ENCODE results near the gene CDC20B.

CDC20B gene

GRCh38 chr5:55172937-55173686 lies at the start of gene CDC20B:
CDC20B (minus strand) TSS chr5:55173177; CDS start chr5:55173000, 177 bp downstream.
- peak within 1 kb of the TSS; percentile 13; the same call in 1 of the 2 replicates for H3K9ac ChIP-seq (ENCODE audit: low read depth, low read length)
- TF ChIP-seq EZH2 (IDR thresholded peaks at IDR 0.05; ENCODE audit: borderline replicate concordance, low read depth, low read length, severe bottlenecking) (no peak), CTCF (IDR thresholded peaks at IDR 0.05; ENCODE audit: borderline replicate concordance, extremely low read depth, low read length, poor library complexity, severe bottlenecking) (no peak)
- peak; percentile 52 for DNase-seq
- H4K20me1 ChIP-seq (ENCODE audit: insufficient read depth, low read length), result no peaks in the 10 kb centered on the region
- no peak within 1 kb of the TSS for H3K27ac ChIP-seq (ENCODE audit: low read length)
- H3K9me3 ChIP-seq (ENCODE audit: insufficient read depth, low read length, severe bottlenecking), result no peaks in the 10 kb centered on the region
- peak; percentile 78 for ATAC-seq (ENCODE audit: insufficient read depth, low read depth)
- H3K36me3 ChIP-seq (ENCODE audit: insufficient read depth, low read length), result no peaks in the 10 kb centered on the region
- H2AFZ ChIP-seq (ENCODE audit: low read depth, low read length), result peak within 1 kb of the TSS; percentile 7; the same call in 1 of the 2 replicates
- H3K4me2 ChIP-seq (ENCODE audit: insufficient read depth, low read length), result peak within 1 kb of the TSS; percentile 63
- H3K79me2 ChIP-seq (ENCODE audit: insufficient read depth, low read length), result no peaks in the 10 kb centered on the region
- H3K4me3 ChIP-seq (ENCODE audit: low read depth in 1 of 2, low read length in 2 of 2), result peak within 1 kb of the TSS in 1 of 2 experiments; percentile 46; a peak in 3 of 4 replicates
- H3K4me1 ChIP-seq (ENCODE audit: insufficient read depth, low read length), result peaks cover 18% of the 10 kb centered on the region
- H3K27me3 ChIP-seq (ENCODE audit: insufficient read depth, low read length, poor library complexity), result peaks cover 17% of the 10 kb centered on the region

GRCh38 chr5:55222092-55222984 lies 49.4 kb upstream of the CDC20B start:
- Histone ChIP-seq H3K4me3 (ENCODE audit: low read depth in 1 of 2, low read length in 2 of 2) (no peak overlapping the region), H2AFZ (ENCODE audit: low read depth, low read length) (no peak overlapping the region), H3K4me2 (ENCODE audit: insufficient read depth, low read length) (no peak overlapping the region), H3K9me3 (ENCODE audit: insufficient read depth, low read length, severe bottlenecking) (no peaks in the 10 kb centered on the region), H3K9ac (ENCODE audit: low read depth, low read length) (no peak overlapping the region), H3K79me2 (ENCODE audit: insufficient read depth, low read length) (no peaks in the 10 kb centered on the region), H3K4me1 (ENCODE audit: insufficient read depth, low read length) (peaks cover 6% of the 10 kb centered on the region; the same call in 1 of the 2 replicates), H3K27ac (ENCODE audit: low read length) (no peak overlapping the region), H3K36me3 (ENCODE audit: insufficient read depth, low read length) (no peaks in the 10 kb centered on the region), H3K27me3 (ENCODE audit: insufficient read depth, low read length, poor library complexity) (peaks cover 17% of the 10 kb centered on the region), H4K20me1 (ENCODE audit: insufficient read depth, low read length) (no peaks in the 10 kb centered on the region)
- no peak for ATAC-seq (ENCODE audit: insufficient read depth, low read depth)
- DNase-seq, result no peak
- no peak for TF ChIP-seq CTCF (IDR thresholded peaks at IDR 0.05; ENCODE audit: borderline replicate concordance, extremely low read depth, low read length, poor library complexity, severe bottlenecking)
- TF ChIP-seq EZH2 (IDR thresholded peaks at IDR 0.05; ENCODE audit: borderline replicate concordance, low read depth, low read length, severe bottlenecking), result no peak

- Histone ChIP-seq H3K27me3 (ENCODE audit: insufficient read depth, low read length, poor library complexity) (peaks cover 2% of the 10 kb centered on the region), H2AFZ (ENCODE audit: low read depth, low read length) (no peak overlapping the region), H3K9ac (ENCODE audit: low read depth, low read length) (no peak overlapping the region), H3K4me2 (ENCODE audit: insufficient read depth, low read length) (no peak overlapping the region), H3K4me1 (ENCODE audit: insufficient read depth, low read length) (no peaks in the 10 kb centered on the region), H3K79me2 (ENCODE audit: insufficient read depth, low read length) (no peaks in the 10 kb centered on the region), H3K4me3 (ENCODE audit: low read depth in 1 of 2, low read length in 2 of 2) (no peak overlapping the region), H3K27ac (ENCODE audit: low read length) (no peak overlapping the region), H3K36me3 (ENCODE audit: insufficient read depth, low read length) (no peaks in the 10 kb centered on the region), H3K9me3 (ENCODE audit: insufficient read depth, low read length, severe bottlenecking) (no peaks in the 10 kb centered on the region), H4K20me1 (ENCODE audit: insufficient read depth, low read length) (no peaks in the 10 kb centered on the region)
- TF ChIP-seq CTCF (IDR thresholded peaks at IDR 0.05; ENCODE audit: borderline replicate concordance, extremely low read depth, low read length, poor library complexity, severe bottlenecking) (no peak), EZH2 (IDR thresholded peaks at IDR 0.05; ENCODE audit: borderline replicate concordance, low read depth, low read length, severe bottlenecking) (no peak)
- DNase-seq (no peak), ATAC-seq (ENCODE audit: insufficient read depth, low read depth) (no peak)
Observed at GRCh38 chr5:55220433-55221185, 47.6 kb upstream of the CDC20B start.

All from DND-41 (cell line).